K562 (cell line): ENCODE measurements around the gene SECISBP2. TPM values are rescaled to one million over a fixed set of nuclear protein-coding genes. Genes with fewer than 3 reads are reported as not detected.

Experiments used
- ATAC-seq: fragments of 200-7000 bp; cut with Tn5 transposase; 3 replicates; pipeline ENCODE4 v1.9.1; 2020; ENCODE audit warnings: moderate library complexity
- BruUV-seq: library from RNA; stranded (reverse); fragments of 400-500 nt; replicated peaks from 2 replicates; lab custom pipeline; 2021; lab: Mats Ljungman, UMichigan
- CTCF ChIA-PET: fragments of 300-600 bp; formaldehyde crosslinking; extraction: SDS; loops from one replicate; lab custom pipeline; 2021; ENCODE audit warnings: low intra/inter-chr PET ratio; lab: Yijun Ruan, JAX
- POLR2A ChIA-PET: fragments of 300-600, 350-650 bp; sonication (Branson Sonifier 250); formaldehyde crosslinking; extraction: SDS; loops from one replicate; lab custom pipeline; 2021; ENCODE audit warnings: antibody characterized with exemption, inconsistent platforms; lab: Yijun Ruan, JAX
- DNase-seq, 4 experiments: peaks; one replicate each; pipeline versions ENCODE4 v3.0.0 to v3.0.0-alpha.2; 2011 to 2018; ENCODE audit warnings: low spot score in 3 of 4, mixed read lengths in 3 of 4; ENCODE audit errors: extremely low read depth in 1 of 4
- FAIRE-seq: peaks from 2 replicates; lab custom pipeline; 2011; peaks lifted over from hg19 to GRCh38; lab: Jason Lieb, UNC
- H2AFZ ChIP-seq: 2 replicates; pipeline ENCODE4 v1.6.0; 2011; ENCODE audit warnings: low read depth, low read length, control low read depth, inconsistent platforms
- H3K27ac ChIP-seq: fragments of 200-600 bp; 3 replicates; pipeline ENCODE4 v1.8.0; 2011; ENCODE audit warnings: low read depth, mild to moderate bottlenecking, control low read depth, inconsistent platforms, low read length, moderate library complexity, mixed read lengths; ENCODE audit errors: extremely low read depth
- H3K27me3 ChIP-seq, 2 experiments: fragments of 300-600 bp in 1 of 2; 2 replicates in 1 of 2; 3 replicates in 1 of 2; pipeline versions ENCODE4 v1.6.0 to v1.8.0; 2011; ENCODE audit warnings: inconsistent platforms in 2 of 2, low read length in 2 of 2, mild to moderate bottlenecking in 1 of 2, mixed read lengths in 1 of 2, moderate library complexity in 1 of 2; ENCODE audit not compliant: control insufficient read depth in 2 of 2, insufficient read depth in 2 of 2
- H3K36me3 ChIP-seq: fragments of 300-600 bp; 3 replicates; pipeline ENCODE4 v1.8.0; 2011; ENCODE audit warnings: mild to moderate bottlenecking, low read length, inconsistent platforms; ENCODE audit not compliant: control insufficient read depth, insufficient read depth
- H3K4me1 ChIP-seq, 2 experiments: fragments of 200-600 bp in 1 of 2; replicated peaks in 1 of 2; 2 replicates in 1 of 2; 3 replicates in 1 of 2; pipeline versions ENCODE4 v1.5.1 to v1.8.0; 2011; ENCODE audit warnings: inconsistent platforms in 2 of 2, low read length in 2 of 2, mild to moderate bottlenecking in 1 of 2, mixed read lengths in 1 of 2, moderate library complexity in 1 of 2; ENCODE audit not compliant: control insufficient read depth in 2 of 2, insufficient read depth in 2 of 2
- H3K4me2 ChIP-seq: 2 replicates; pipeline ENCODE4 v1.6.1; 2011; ENCODE audit warnings: low read length, control low read depth, inconsistent platforms, mixed read lengths; ENCODE audit not compliant: insufficient read depth
- H3K4me3 ChIP-seq: fragments of 200-600 bp; sonication (generic), shearing (Covaris generic); 2 replicates; pipeline ENCODE4 v1.5.1; 2016; ENCODE audit warnings: control low read depth, inconsistent platforms
- H3K79me2 ChIP-seq: fragments of 200-600 bp; 3 replicates; pipeline ENCODE4 v1.8.0; 2011; ENCODE audit warnings: low read length, inconsistent platforms; ENCODE audit not compliant: control insufficient read depth, insufficient read depth
- H3K9ac ChIP-seq, 2 experiments: 2 replicates each; pipeline versions ENCODE4 v1.6.0 to v1.6.1; 2011; ENCODE audit warnings: low read depth in 2 of 2, low read length in 2 of 2, control low read depth in 1 of 2, inconsistent platforms in 1 of 2, mild to moderate bottlenecking in 1 of 2, mixed read lengths in 1 of 2; ENCODE audit not compliant: insufficient read depth in 1 of 2
- H3K9me1 ChIP-seq: one replicate; pipeline ENCODE4 v1.6.0; 2011; ENCODE audit warnings: inconsistent platforms, mild to moderate bottlenecking, low read length, moderate library complexity; ENCODE audit not compliant: control insufficient read depth, insufficient read depth
- H3K9me3 ChIP-seq: replicated peaks from 2 replicates; pipeline ENCODE4 v1.5.1; 2011; ENCODE audit warnings: low read depth, low read length, inconsistent platforms; ENCODE audit not compliant: control insufficient read depth, insufficient read depth
- H4K20me1 ChIP-seq: replicated peaks from 2 replicates; pipeline ENCODE4 v1.6.1; 2011; ENCODE audit warnings: low read length, inconsistent platforms, mixed read lengths; ENCODE audit not compliant: control insufficient read depth, insufficient read depth
- HDAC2 ChIP-seq: fragments of 450-650 bp; IDR thresholded peaks from 2 replicates; pipeline ENCODE4 v1.6.1; 2016; ENCODE audit warnings: mild to moderate bottlenecking
- RFX5 ChIP-seq: IDR thresholded peaks from 2 replicates; pipeline ENCODE4 v1.6.1; 2011; ENCODE audit warnings: low read depth, mild to moderate bottlenecking, improper control_type of control experiment, low read length
- SP1 ChIP-seq: sonication (generic); formaldehyde crosslinking; IDR thresholded peaks from 2 replicates; pipeline ENCODE4 v1.8.1; 2022; ENCODE audit warnings: mild to moderate bottlenecking, missing genetic modification reagents
- TBP ChIP-seq: optimal IDR thresholded peaks from 2 replicates; pipeline ENCODE3; 2011; ENCODE audit warnings: low read depth, low read length, improper control_type of control experiment
- ZNF507 ChIP-seq: conservative IDR thresholded peaks from 2 replicates; pipeline ENCODE4 v1.6.1; 2017; ENCODE audit warnings: missing genetic modification characterization, missing compliant biosample characterization
- WGBS: fragments of 100-300 bp; shearing (Covaris generic); methylation state at CpG from one replicate; pipeline ENCODE4 v1.1.6; 2016; ENCODE audit warnings: low coverage, mixed read lengths; ENCODE audit not compliant: insufficient coverage; ENCODE audit errors: missing lambda C conversion rate; 5-methylcytosine and 5-hydroxymethylcytosine counted together
- in situ Hi-C: fragments of 300-500 bp; cut with MboI; formaldehyde crosslinking; loops from 4 replicates; pipeline ENCODE4 v1.15.0; 2018; ENCODE audit warnings: inconsistent platforms, mixed read lengths
- intact Hi-C: fragments of 100-400 bp; cut with micrococcal nuclease; formaldehyde crosslinking; loops from 2 replicates; pipeline ENCODE4 v1.14.2; 2022
- polyA plus RNA-seq, 8 experiments: library from polyadenylated mRNA; depleted of rRNA in 4 of 8; stranded (reverse) in 5 of 8; unstranded in 3 of 8; fragments of >200 nt; fragmentation: Nextera tagmentation in 2 of 8; fragmentation: Illumina TruSeq in 1 of 8; extraction: Ambion mirVana in 2 of 8; extraction: Trizol in 1 of 8; gene quantifications; 2 replicates each; pipeline versions ENCODE4 v1.2.1 to v1.2.3, GENCODE V29; 2011 to 2014; ENCODE audit warnings: inconsistent platforms in 1 of 8, missing spikeins in 1 of 8
- total RNA-seq, 7 experiments: library from RNA; depleted of rRNA in 6 of 7; stranded (reverse); fragments of >200 nt in 6 of 7; fragmentation: Illumina TruSeq in 2 of 7; extraction: Trizol in 2 of 7; gene quantifications; 2 replicates each; pipeline versions ENCODE4 v1.2.1 to v1.2.3, GENCODE V29; 2011 to 2021; ENCODE audit warnings: low replicate concordance in 1 of 7

SECISBP2 gene
- total and polyA plus RNA-seq, 9 of the 15 experiments (the other 6 are each of a cell fraction or from before 2014, with no cell fraction given), result 3.2 to 41.6 (median 26.1) TPM

DNA sequence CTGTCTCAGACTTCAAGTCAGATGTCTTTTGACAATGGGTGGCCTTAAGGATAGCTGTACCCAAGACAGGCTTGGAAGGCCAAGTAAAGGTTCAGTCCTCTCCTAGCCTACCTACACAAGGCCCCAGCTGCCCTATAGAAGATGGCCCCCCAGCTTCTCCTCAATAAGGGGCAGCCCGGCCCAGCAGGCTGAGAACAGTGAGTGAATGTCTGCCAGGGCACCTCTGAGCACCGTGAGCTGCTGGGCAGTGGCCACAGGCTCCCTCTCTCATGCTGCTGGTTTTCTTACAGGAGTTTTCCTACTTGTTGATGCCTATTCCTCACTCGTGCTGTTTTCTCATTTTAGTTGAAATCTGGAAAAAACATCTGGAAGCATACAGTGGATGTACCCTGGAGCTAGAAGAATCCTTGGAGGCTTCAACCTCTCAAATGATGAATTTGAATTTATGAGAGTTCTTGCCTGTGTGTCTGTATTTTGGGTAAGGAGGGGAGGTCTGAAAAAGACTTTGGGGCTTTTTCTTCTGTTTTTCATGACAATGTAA is 40.1 kb downstream of the SECISBP2 start:
- H2AFZ ChIP-seq, result no peak overlapping the region
- ChIA-PET CTCF (no interaction called here), POLR2A (interaction anchor here (0.6 to 1.2 kb wide), 2 partner anchors 10 to 646 kb away, joined by 3 to 4 read pairs; no protein-coding TSS in a partner anchor)
- intact Hi-C loops, result no loop called here
- no peaks in the 10 kb centered on the region for H3K79me2 ChIP-seq
- H3K4me3 ChIP-seq, result no peak overlapping the region
- DNase-seq (no peak), FAIRE-seq (no peak), ATAC-seq (no peak)
- TF ChIP-seq SP1 (no peak), HDAC2 (no peak), ZNF507 (tag) (no peak)
- H3K9me3 ChIP-seq, result no peaks in the 10 kb centered on the region
- H3K36me3 ChIP-seq, result peaks cover 64% of the 10 kb centered on the region
- no peaks in the 10 kb centered on the region for H4K20me1 ChIP-seq
- no TSS peak for BruUV-seq
- no peaks in the 10 kb centered on the region for H3K27me3 ChIP-seq
- no peak overlapping the region for H3K27ac ChIP-seq
- 77% methylated on average over 3 of the region's 3 CpGs for WGBS
- in situ Hi-C loops, result no loop called here
- no peak overlapping the region for H3K9ac ChIP-seq
- no peak overlapping the region for H3K4me2 ChIP-seq
- no peaks in the 10 kb centered on the region for H3K9me1 ChIP-seq
- no peaks in the 10 kb centered on the region; a peak in 1 of 5 replicates for H3K4me1 ChIP-seq

DNA sequence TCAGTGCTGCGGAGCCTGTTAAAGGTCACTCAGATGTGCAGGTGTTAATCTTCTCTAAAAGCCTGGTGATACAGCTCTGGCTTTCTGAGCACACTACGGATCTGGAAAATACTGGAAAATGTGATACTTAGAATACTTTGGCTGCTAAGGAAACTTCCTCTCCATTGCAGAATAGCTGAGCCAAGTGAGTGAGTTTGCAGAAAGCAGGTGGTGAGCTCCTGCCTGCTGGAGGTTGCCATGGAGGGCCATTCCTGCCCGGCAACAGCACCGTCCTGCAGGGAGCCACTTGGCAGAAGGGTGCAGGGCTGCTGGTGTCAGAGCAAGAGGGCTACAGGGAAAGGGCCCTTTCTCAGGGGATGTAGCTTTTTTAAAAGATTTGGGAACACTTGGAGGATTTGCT is 40.7 kb downstream of the SECISBP2 start:
- no peak overlapping the region for H3K4me3 ChIP-seq
- DNase-seq, result no peak
- no peaks in the 10 kb centered on the region for H3K27me3 ChIP-seq
- H3K27ac ChIP-seq, result no peak overlapping the region
- BruUV-seq, result TSS peak; percentile 31
- no peaks in the 10 kb centered on the region for H3K9me1 ChIP-seq
- H2AFZ ChIP-seq, result no peak overlapping the region
- no peak overlapping the region for H3K9ac ChIP-seq
- H3K4me2 ChIP-seq, result no peak overlapping the region
- no peaks in the 10 kb centered on the region for H3K79me2 ChIP-seq
- TF ChIP-seq HDAC2, result no peak
- TF ChIP-seq TBP, result no peak
- TF ChIP-seq RFX5, result peak; percentile 62; the same call in 1 of the 2 replicates
- intact Hi-C loops, result no loop called here
- no peaks in the 10 kb centered on the region; a peak in 1 of 5 replicates for H3K4me1 ChIP-seq
- WGBS, result 97% methylated on average over 3 of the region's 4 CpGs
- no peaks in the 10 kb centered on the region for H4K20me1 ChIP-seq
- ChIA-PET POLR2A (interaction anchor here (0.6 to 1.2 kb wide), 2 partner anchors 10 to 646 kb away, joined by 3 to 4 read pairs; no protein-coding TSS in a partner anchor), CTCF (no interaction called here)
- no peak for ATAC-seq
- no peak for FAIRE-seq
- no peaks in the 10 kb centered on the region for H3K9me3 ChIP-seq
- peaks cover 59% of the 10 kb centered on the region for H3K36me3 ChIP-seq
- in situ Hi-C loops, result no loop called here
